Brain microvascular endothelial cell (primary cell): ENCODE data around the gene TMEM25.
"Not testable (repeated sequence)": the region's sequence is repeated elsewhere in the genome, so short reads cannot be mapped to it uniquely, and the experiment has no call there.

ENCODE experiments used
- DNase-seq: peaks from one replicate; pipeline ENCODE4 v3.0.0-alpha.2; 2020
- H3K27ac ChIP-seq: fragments of 250-450 bp; sonication (Bioruptor Pico); 2 replicates; pipeline ENCODE4 v1.5.1; 2020; ENCODE audit warnings: mild to moderate bottlenecking, moderate library complexity
- H3K27me3 ChIP-seq: fragments of 250-450 bp; sonication (Bioruptor Pico); replicated peaks from 2 replicates; pipeline ENCODE4 v1.5.1; 2020; ENCODE audit warnings: mild to moderate bottlenecking
- H3K36me3 ChIP-seq: fragments of 250-450 bp; sonication (Bioruptor Pico); replicated peaks from 2 replicates; pipeline ENCODE4 v1.5.1; 2020; ENCODE audit warnings: mild to moderate bottlenecking
- H3K4me3 ChIP-seq: 2 replicates; pipeline ENCODE4 v1.5.1; 2011; ENCODE audit warnings: low read depth, mild to moderate bottlenecking, control low read depth, low read length, moderate library complexity
- in situ Hi-C: cut with HindIII; loops from 2 replicates; pipeline ENCODE4 v1.10.0; 2017; ENCODE audit warnings: low sequenced_read_pairs, low pct_ligation_motif_present
- TF ChIP-seq, protein P1 (sequence below): IDR thresholded peaks from 2 replicates; pipeline ENCODE4 v1.5.1; 2011; ENCODE audit warnings: low read depth, mild to moderate bottlenecking, moderate library complexity, low read length, control low read depth, inconsistent platforms; ENCODE audit errors: missing control alignments

The TMEM25 gene

DNA sequence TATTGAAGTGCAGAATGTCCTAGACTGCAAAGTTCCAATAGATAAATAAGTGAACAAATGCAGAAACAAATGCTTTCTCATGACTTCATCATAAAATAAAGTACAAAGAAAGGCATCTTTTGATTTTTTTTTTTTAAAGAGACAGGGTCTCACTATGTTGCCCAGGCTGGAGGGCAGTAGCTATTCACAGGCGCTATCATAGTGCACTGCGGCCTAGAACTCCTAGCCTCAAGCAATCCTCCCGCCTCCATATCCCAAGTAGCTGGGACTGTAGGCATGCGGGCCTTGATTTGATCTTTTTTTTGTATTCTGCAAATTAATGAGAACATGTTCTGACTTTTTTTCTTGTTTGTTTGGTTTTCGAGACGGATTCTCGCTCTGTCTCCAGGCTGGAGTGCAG lies 43.6 kb downstream of the TMEM25 start:
- TF ChIP-seq, protein P1, sequence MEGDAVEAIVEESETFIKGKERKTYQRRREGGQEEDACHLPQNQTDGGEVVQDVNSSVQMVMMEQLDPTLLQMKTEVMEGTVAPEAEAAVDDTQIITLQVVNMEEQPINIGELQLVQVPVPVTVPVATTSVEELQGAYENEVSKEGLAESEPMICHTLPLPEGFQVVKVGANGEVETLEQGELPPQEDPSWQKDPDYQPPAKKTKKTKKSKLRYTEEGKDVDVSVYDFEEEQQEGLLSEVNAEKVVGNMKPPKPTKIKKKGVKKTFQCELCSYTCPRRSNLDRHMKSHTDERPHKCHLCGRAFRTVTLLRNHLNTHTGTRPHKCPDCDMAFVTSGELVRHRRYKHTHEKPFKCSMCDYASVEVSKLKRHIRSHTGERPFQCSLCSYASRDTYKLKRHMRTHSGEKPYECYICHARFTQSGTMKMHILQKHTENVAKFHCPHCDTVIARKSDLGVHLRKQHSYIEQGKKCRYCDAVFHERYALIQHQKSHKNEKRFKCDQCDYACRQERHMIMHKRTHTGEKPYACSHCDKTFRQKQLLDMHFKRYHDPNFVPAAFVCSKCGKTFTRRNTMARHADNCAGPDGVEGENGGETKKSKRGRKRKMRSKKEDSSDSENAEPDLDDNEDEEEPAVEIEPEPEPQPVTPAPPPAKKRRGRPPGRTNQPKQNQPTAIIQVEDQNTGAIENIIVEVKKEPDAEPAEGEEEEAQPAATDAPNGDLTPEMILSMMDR, result no peak
- Histone ChIP-seq H3K27me3 (no peaks in the 10 kb centered on the region), H3K4me3 (peak overlapping the region; percentile 97), H3K27ac (no peak overlapping the region), H3K36me3 (peaks cover 9% of the 10 kb centered on the region)
- in situ Hi-C loops, result no loop called here
- no peak for DNase-seq

DNA sequence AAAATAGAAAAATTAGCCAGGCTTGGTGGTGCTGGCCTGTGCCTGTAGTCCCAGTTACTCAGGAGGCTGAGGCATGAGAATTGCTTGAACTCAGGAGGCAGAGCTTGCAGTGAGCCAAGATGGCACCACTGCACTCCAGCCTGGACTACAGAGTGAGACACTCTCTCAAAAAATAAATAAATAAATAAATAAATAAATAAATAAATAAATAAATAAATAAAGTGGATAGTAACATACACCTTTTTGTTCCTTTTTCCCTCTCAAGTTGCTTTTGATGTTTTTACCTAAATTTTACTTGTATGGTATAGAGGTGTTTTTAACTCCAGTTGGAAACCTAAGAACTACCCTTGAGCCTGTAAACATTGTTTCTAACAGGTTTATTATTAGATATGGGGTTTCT lies 47.0 kb downstream of the TMEM25 start:
- in situ Hi-C loops, H3K4me3 ChIP-seq, H3K27me3 ChIP-seq, DNase-seq, H3K27ac ChIP-seq: not testable (repeated sequence)
- H3K36me3 ChIP-seq, result peaks cover 21% of the 10 kb centered on the region

DNA sequence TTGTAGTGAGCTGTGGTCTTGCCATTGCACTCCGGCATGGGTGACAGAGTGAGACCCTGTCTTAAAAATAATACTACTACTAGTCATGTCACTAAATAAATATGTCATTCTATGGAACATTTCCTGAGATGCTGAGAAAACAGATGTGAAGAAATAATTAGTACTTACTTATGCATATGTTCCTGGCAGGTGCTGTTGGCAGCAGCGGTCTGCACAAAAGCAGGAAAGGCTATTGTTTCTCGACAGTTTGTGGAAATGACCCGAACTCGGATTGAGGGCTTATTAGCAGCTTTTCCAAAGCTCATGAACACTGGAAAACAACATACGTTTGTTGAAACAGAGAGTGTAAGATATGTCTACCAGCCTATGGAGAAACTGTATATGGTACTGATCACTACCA lies 50.1 kb downstream of the TMEM25 start:
- H3K27ac ChIP-seq, result no peak overlapping the region
- H3K36me3 ChIP-seq, result peaks cover 46% of the 10 kb centered on the region
- no peaks in the 10 kb centered on the region for H3K27me3 ChIP-seq
- TF ChIP-seq, protein P1, result no peak
- in situ Hi-C loops, result no loop called here
- no peak overlapping the region for H3K4me3 ChIP-seq
- DNase-seq, result no peak
